Middle frontal gyrus (tissue), 1 donor: ENCODE results near the gene KIAA1217.

Experiments
- DNase-seq: peaks from one replicate; pipeline ENCODE4 v3.0.0-alpha.2; 2015; ENCODE audit warnings: low spot score; ENCODE audit errors: extremely low spot score

KIAA1217 gene

DNA sequence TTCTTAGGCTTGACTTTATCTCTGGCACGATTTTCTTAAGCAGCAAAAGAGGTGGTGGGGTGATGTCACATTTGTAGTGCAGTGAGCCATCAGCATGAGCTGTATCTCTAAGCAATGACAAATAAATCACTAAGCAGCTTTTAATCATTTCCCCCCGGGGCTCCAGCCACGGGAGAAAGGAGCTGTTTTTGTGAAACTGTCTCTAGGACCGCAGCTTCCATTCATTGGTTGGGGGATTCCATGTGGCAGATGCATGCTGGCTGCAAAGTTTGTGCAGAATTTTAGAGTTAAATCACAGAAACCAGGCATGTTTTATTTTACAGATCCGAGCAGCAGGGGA lies 464 bp downstream of the KIAA1217 start:
- no peak for DNase-seq

DNA sequence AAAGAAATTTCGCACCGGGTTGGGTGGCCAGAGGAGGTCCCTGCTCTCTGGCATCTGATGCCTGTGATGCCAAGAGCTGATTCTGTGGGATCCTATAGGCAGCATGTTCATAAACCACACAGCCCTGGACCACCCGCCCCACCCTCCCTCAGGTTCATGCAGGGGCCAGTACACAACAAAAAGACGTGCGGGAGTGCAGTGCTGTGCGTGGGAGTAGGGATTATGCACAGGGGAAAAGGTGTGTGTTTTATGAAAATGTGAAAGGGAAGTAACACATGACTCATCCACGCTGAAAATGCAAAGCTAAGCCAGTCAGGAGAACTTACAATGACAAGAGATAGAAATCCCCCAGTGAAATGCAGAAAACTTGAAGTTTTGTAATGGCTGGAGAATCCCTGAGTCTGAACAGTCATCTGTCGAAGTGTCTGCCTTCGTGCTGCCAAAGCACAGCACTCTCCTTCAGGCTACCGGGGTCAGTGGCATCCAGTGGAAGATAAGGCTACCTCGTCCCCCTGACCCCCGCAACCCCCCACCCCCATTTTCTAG lies 1.1 kb downstream of the KIAA1217 start:
- no peak for DNase-seq

GRCh38 chr10:24210501-24210900 lies 1.6 kb downstream of the KIAA1217 start:
- DNase-seq, result no peak

DNA sequence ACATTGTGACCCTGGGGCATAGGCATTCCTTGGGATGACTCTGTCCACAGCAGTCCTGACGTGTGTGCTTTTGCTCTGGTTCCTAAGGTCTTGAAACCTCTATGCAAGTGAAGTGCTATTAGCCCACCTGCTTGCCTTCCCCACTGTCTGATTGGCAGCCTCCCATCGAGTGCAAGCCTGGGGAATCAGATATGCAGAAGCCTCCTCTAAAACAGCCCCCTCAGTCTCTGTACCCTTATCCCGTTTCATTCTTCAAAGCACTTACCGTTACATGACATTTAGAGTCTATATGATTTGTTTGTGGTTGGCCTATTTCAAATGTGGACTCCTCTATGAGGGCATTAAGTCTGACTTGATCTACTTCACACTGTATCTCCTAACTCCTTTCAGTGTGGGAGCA lies 4.3 kb downstream of the KIAA1217 start:
- DNase-seq, result no peak

DNA sequence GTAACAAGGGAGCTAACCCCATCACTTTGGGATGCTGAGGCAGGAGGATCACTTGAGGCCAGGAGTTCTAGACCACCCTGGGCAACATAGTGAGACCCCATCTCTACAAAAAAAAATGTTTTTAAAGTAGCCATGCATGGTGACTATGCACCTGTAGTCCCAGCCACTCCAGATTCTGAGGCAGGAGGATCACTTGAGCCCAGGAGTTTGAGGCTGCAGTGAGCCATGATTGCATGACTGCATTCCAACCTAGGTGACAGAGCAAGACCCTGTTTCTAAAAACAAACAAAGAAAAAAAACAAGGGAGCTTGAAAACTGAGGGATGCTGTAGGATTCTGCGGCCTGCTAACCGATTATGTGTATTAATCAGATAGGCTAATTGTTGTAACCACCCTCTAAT lies 4.9 kb downstream of the KIAA1217 start:
- DNase-seq, result no peak

DNA sequence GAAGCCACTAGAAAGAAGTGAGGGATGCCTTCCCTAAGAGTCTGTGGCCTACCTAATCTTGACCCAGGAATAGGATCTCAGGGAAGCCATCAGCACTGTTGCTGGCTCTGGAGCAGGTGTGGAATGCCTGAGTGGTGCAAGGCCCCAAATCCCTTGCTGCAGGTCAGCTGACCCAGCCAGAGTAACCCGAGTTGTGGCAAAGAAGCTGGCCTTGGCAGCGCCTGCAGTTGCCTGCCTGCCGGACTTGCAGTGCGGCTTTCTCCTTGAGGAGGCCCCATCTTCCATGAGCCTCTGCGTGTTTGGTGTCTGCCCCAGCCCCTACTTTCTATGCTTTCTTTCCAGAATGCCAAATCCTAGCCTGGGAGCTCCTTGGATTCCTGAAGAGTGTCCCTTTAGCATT lies 5.8 kb downstream of the KIAA1217 start:
- DNase-seq, result no peak

DNA sequence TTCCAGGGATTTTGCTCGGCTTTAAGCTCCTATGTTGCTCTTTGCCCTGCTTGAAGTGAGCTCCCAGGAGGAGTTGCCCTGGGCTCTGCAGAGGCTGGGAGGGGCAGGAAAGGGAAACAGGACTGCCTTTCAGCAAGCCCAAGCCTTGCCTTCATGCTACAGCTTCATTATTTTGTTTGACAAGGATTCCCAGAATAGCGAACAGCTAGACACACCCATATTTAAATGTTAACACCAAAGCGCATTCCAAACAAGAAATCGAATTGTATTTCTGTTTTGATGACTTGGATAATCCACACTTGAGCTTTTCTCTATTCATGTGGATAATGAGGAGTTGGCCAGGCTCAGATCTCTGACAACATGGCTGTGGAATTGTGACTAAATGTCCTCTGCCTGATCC lies 6.3 kb downstream of the KIAA1217 start:
- no peak for DNase-seq

- DNase-seq, result no peak
Observed at GRCh38 chr10:24215603-24216002, 6.7 kb downstream of the KIAA1217 start.

DNA sequence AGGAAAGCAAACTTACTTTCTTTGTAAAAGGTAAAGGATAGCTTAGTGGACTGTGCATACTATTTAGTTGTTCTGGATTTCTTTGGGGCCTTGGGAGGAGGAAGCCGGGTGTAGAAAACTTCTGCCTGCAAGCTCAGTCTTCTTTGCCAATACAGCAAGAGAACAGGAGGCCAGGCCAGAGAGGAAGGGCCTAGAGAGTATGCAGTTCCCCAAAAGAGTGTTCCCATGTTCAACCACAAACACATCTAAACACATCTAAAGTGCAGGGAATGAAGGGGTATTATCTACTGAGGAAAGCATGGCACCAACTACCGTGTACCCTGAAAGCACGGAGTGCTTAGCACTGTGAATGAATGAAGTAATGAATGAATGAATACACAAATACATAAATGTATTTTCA lies 11.0 kb downstream of the KIAA1217 start:
- DNase-seq, result no peak

DNA sequence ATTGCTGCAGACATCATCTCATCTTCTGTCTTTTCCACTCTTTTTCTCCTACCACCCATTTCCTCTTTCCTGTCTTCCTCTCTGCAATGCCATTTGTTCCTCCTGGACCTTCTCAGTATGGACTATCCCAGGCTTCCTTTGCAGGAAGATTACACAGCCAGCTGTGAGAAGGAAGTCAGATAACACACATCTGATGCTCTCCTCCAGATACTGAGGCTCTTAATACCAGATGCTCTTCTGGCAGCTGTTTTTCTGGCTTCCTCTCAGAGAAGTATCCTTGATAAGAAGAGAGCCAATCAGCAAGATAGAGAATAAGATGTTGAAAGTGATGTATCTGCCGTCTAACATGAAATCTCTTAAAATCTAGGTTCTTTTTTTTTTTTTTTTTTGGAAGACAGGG lies 14.4 kb downstream of the KIAA1217 start:
- no peak for DNase-seq

GRCh38 chr10:24223953-24224352 lies 15.0 kb downstream of the KIAA1217 start:
- DNase-seq, result no peak

DNA sequence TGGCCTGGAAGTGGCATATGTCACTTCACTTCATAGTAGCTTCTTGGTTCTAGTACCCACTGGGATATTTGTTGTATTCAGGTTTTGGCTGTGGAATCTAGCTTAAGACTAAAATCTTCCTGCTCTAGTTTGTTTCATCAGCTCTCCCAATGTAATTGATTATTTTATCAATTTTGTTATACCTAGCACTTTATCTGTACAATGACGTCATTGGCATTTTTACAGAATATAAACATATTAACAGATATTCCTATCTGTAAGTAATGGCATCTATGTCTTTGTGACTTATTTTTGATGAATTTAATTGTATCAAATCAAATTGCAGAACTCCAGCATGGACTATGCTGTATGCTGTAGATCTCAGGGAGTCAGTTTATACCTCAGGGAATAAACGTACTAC lies 19.7 kb downstream of the KIAA1217 start:
- no peak for DNase-seq

DNA sequence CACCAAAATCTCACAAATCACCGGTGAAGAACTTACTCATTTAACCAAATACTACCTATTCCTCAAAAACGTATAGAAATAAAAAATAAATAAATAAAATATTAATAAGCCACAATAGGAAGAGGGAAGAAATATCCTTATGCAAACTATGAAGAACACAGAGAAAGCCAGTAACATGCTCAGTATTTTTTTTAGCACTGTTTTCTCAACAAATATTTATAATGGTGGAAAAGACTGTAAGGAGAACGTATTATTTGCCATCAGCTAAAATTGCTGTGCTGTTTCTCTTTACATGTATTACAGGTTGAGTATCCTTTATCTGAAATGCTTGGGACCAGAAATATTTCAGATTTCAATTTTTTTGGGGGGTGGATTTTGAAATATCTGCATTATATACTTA lies 21.0 kb downstream of the KIAA1217 start:
- DNase-seq, result no peak

DNA sequence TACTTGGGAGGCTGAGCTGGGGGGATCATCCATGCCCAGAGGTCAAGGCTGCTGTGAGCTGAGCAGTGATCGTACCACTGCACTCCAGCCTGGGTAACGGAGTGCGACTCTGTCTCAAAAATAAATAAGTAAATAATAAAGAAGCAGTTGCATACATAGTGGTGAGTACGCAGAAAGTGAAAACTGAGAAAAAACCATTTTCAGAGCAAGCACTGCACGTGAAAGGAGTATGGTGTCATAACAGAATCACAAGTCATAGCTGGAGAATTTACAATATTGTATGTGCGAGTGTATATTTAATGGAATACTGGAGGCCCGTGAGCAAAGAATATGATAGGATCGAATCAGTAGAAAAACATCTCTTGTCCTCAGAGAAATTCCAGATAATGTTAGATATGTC lies 22.3 kb downstream of the KIAA1217 start:
- DNase-seq, result no peak

DNA sequence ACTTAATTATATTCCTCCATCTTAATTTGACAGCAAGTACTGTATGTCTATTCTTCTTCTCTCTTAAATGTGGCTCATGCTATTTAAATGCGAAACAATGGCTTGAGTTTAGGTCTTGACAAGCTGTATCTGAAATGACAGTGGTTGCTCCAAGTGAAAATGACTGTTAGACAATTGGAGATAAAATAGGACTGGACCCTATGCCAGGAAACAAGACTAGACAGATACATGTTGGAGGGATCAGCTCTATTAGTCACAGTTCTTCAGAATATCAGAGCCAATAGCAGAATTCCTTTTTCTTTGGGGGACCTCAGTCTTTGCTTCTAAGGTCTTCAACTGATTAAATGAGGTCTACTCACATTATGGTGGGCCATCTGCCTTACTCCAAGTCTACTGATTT lies 25.8 kb downstream of the KIAA1217 start:
- DNase-seq, result no peak

DNA sequence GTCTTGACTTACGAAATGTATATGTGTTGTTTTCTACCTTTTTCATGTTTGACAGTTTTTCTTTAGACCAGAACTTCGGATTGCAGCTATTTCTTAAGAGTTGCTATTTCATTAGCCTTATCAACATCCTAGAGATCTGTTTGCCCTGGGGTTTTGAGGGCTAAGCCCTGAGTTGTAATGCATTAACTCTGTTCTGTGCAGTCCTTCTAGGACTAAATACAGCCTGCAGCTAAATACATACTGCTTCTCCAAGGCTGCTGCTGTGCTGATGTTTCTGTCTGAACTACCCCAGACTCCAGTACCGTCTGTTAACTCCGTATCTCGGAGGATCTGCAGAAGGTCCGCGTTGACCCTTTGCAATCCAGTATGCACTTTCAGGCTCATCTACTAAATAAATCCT lies 26.5 kb downstream of the KIAA1217 start:
- DNase-seq, result no peak

- no peak for DNase-seq
Observed at GRCh38 chr10:24237801-24238395, 29.0 kb downstream of the KIAA1217 start.

- DNase-seq, result no peak
Observed at GRCh38 chr10:24238519-24239247, 29.7 kb downstream of the KIAA1217 start.

- no peak for DNase-seq
Observed at GRCh38 chr10:24239289-24240040, 30.5 kb downstream of the KIAA1217 start.

DNA sequence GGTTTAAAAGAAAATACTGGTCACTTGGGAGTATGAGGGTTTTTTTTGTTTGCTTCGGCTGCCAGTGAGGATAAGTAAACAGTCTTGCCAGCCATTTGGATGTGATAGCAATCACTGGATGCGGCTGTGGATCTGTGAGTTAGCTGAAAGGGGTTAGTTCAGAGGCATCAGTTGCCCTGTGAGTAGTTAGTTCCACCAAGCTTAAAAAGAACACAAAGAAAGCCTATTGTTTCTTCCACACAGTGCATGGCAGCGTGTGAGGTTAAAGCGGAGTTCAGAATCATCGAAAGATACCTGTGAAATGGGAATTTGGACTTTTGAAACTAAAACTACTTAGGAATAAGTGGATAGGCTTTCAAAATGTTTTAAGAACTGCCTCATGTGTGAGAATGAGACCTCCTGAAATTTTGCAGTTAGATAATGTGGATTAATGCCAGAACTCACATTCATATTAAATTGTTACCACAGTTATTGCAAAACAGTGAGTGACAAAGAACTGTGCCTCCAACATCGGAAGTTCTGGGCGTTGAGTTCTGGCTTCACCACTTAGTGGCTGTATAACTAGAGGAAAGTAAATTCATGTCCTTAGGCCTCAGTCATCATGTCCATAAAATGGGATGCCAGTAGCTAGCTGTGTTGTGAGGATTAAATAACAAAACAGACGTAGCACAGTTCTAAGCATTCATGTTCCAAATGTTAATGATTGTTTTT lies 31.3 kb downstream of the KIAA1217 start:
- DNase-seq, result no peak

- DNase-seq, result no peak
Observed at GRCh38 chr10:24241536-24242040, 32.6 kb downstream of the KIAA1217 start.

DNA sequence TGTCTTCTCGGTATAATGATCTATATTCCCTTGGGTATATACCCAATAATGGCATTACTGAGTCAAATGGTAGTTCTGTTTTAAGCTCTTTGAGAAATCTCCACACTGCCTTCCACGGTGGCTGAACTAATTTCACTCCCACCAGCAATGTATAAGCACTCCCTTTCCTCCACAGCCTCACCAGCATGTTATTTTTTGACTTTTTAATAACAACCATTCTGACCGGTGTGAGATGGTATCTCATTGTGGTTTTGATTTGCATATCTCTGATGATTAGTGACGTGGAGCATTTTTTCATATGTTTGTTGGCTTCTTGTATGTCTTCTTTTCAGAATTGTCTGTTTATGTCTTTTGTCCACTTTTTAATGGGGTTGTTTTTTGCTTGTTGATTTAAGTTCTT lies 33.6 kb downstream of the KIAA1217 start:
- no peak for DNase-seq
